ENCODE results near the gene RHBDF2.
"Not testable (repeated sequence)": the region's sequence is repeated elsewhere in the genome, so short reads cannot be mapped to it uniquely, and the experiment has no call there.

The RHBDF2 gene

DNA sequence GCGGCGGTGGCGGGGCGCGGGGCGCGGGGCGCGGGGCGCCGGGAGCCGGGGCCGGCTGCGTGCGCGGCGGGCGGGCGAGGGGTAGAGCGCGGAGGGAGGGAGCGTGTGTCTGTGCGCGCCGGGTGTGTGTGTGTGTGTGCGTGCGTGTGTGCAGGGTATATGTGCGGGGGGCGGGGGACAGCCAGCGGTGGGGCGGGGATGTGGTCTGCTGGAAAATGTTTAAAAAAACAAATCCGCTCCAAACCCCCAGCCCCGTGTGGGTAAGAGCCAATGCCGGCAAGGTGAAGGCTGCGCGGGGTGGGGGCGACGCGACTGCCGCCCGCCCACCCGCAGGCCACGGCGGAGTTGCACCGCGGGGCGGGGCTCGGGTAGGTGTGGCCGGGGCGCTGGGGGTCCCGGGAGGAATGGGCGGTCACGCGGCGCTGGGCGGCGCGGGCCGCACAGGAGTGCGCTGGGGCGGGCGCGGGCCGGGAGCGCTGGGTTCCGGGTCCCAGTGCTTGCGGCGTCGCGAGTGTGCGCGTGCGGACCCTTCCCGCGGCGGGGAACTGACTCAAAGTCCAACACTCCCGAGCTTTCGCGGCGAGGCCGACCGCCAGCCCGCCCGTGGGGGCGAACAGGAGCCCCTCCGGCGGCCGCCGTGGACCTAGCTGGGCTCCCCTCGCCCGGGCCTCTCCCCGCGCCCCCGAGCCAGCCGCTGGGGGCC lies 36.5 kb upstream of the RHBDF2 start, which contains the start of gene CYGB:
TSS of gene CYGB (minus strand) at position 132 of the 703 bp plus-strand sequence. CDS start 167 bp downstream, outside the sequence.
- no peak for DNase-seq

- no peak for DNase-seq
Measured at GRCh38 chr17:76537288-76537577, 36.0 kb upstream of the RHBDF2 start.

DNA sequence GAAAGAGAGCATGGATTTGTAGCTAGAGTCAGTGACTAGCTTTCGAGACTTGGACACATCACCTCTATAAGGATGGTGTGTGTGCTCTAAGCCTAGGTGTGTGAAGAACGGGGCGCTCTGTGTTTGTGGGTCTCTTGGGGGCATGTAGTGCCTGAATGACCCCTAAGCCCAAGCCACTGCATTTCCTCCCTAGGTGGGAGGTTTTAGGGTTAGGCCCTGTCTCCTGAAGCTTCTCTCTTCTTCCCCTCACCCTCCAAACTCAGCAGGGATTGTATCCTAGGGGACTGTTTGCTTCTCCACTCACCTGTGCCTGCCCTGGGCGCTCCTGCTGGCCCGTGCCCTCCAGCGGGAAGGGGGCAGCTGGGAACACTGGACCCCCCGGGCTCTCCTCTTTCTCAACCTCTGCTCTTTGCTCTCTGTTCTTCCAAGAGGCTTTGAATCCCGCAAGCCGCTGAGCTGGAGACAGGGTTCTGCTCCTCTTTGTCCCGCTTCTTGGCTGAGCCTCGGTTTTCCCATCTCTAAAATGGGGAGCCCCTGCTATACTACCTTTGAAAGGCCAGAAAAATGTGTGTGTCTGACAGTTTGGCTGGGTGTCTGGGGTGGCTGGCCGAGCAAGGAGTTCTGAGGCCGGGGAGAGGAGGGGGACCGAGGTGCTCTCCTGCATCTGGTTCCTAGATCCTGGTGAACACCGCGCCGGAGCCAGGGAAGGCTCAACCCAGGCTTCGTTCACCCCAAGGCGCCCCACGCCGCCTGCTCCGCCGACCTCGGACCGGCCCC lies 35.5 kb upstream of the RHBDF2 start:
- no peak for DNase-seq

GRCh38 chr17:76535788-76536510 lies 34.7 kb upstream of the RHBDF2 start:
- no peak for DNase-seq

DNA sequence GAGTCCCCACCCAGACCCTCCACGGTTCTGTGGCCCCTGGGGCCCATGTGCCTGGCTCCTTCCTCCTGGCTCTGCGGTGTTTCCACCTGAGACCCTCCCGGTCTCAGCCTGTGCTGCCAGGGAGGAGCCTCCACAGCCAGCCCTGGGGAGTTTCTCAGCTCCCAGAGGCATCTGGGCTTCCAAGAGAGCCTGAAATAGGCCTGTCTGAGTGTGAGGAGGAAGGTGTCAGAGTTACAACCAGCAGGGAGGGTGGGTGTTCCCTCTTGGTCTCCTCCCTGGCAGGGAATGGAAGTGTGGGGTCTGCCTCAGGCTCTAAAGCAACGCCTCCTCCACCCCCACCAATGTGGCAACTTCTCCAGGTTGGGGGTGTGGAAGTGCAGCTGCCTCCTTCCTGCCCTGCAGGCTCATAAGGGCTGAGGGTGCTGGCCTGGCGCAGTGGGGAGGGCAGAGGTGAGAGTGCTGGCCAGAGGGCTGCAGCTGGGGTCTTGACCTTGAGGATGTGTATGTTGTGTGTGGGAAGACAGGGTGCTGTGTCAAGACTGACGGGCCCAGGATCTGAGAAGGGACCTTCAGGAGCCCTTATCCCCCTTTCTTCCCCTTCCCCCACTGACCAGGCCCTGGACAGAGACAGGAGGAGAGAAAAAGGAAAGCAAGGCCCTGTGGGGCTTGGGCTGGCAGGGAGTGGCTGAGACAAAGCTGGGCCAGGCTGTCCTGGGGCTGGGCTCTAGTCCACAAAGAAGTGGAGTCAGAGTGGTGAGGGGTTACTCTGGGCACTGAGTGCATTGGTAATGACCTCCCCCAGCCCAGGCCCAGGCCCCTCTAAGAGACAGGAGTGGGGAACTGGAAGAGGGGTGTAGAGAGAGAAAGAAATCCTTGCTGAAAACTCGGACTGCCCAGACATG lies 33.9 kb upstream of the RHBDF2 start:
- DNase-seq: no peak

- not testable (repeated sequence) for DNase-seq
Measured at GRCh38 chr17:76533640-76534359, 32.6 kb upstream of the RHBDF2 start.

- DNase-seq: no peak
Measured at GRCh38 chr17:76532072-76532651, 30.9 kb upstream of the RHBDF2 start.

DNA sequence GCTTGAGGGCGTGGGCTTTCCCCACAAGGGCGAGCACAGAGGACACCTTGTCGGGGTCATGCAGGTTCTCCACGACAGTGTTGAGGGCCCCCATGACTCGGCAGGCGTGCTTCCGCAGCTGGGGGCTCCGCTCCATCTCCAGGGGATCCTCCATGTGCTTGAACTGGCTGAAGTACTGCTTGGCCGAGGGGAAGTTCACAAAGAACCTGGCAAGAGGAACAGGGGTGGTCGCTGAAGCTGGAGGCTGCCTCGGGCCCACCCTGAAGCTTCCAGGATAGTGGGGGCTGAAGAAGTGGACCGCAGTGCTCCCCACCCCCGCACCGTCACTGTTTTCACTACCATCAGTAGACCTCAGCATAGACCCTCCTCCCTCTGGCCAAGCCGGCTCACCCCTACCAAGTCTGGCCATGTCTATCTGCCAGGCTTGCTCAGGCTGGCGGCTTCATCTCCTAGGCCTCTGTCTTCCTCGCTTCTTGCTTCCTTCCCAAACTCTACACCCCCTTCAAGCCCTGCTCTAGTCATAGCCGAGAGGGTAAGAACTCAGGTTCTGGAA lies 30.3 kb upstream of the RHBDF2 start:
- DNase-seq: no peak

- no peak for DNase-seq
Measured at GRCh38 chr17:76530811-76531485, 29.7 kb upstream of the RHBDF2 start.

- DNase-seq: no peak
Measured at GRCh38 chr17:76530095-76530723, 29.0 kb upstream of the RHBDF2 start.

DNA sequence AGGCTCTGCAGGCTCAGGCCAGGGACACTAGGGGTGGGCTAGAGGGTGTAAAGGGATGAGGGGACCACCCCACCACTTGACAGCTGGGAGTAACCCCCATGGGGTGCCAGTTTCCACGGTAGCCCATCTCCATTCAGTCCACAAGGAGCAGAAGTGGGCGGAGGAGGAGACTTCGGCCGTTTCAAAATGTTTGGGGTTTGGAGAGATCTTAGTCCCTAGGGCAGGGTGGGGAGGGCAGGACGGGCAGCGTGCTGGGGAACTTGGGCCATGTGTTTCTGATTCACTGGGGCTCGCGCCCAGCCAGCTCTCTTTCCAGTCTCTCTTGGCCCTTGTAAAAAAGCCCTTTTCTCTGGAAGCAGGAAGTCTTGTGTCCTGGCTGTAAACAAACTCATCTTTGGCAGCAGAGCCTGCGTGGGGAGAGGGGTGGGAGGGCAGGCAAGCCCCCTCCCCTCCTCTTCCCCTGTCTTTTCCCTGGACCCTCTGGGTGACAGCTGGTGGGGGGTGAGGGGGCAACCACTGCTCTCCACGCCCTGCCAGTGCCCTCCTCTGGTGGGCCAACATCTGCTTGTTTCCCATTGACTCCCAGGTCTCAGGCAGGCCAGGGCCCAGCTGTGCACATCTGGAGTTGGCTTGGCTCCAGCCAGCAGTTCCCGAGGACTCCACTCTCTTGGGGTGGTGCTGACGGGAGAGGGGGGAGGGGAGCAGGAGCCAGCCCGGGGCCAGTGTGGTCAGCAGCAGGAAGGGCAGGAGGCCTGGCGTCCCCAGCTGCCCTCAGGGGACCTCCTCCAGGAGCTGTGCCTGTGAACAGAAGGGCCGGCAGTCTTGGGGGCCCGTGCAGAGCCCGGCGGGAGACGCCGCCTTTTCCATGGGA lies 28.2 kb upstream of the RHBDF2 start:
- no peak for DNase-seq

- no peak for DNase-seq
Measured at GRCh38 chr17:76528528-76529223, 27.5 kb upstream of the RHBDF2 start.

DNA sequence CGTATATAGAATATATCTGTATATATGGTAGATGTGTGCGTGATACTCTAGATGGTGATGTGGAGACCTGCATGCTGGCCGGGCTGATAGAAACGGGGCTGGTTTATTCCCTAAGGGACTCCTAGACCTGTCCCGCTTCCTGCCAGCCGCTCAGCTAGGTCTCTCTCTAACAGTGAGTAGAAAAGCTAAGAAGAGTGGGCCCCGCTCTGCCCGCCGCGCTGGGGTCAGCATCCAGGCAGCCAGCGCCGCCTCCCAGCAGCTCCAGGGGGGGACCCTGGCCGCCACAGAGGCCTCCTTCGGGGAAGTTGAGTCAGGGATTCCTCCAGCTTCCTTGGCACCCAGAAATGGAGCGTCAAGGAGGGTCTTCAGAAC lies 26.9 kb upstream of the RHBDF2 start:
- DNase-seq: no peak

- no peak for DNase-seq
Measured at GRCh38 chr17:76527430-76528111, 26.3 kb upstream of the RHBDF2 start.

DNA sequence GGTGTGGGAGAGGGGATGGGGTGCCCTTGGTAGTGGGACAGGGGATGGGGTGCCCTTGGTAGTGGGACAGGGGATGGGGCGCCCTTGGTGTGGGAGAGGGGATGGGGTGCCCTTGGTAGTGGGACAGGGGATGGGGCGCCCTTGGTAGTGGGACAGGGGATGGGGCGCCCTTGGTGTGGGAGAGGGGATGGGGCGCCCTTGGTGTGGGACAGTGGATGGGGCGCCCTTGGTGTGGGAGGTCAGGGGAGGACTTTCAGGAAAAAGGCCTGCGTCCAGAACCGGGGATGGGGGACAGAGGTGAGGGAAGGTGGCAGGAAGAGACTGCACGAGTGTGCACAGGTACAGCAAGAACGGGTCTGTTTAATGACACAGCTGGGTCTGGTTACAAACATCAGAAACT lies 25.8 kb upstream of the RHBDF2 start:
- not testable (repeated sequence) for DNase-seq

DNA sequence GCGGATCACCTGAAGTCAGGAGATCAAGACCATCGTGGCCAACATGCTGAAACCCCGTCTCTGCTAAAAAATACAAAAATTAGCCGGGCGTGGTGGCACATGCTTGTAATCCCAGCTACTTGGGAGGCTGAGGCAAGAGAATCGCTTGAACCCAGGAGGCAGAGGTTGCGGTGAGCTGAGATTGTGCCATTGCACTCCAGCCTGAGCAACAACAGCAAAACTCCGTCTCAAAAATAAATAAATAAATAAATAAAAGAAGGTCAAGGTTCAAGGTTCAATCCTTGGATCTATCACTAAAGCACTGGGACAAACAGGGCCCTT lies 24.2 kb upstream of the RHBDF2 start:
- DNase-seq: not testable (repeated sequence)

DNA sequence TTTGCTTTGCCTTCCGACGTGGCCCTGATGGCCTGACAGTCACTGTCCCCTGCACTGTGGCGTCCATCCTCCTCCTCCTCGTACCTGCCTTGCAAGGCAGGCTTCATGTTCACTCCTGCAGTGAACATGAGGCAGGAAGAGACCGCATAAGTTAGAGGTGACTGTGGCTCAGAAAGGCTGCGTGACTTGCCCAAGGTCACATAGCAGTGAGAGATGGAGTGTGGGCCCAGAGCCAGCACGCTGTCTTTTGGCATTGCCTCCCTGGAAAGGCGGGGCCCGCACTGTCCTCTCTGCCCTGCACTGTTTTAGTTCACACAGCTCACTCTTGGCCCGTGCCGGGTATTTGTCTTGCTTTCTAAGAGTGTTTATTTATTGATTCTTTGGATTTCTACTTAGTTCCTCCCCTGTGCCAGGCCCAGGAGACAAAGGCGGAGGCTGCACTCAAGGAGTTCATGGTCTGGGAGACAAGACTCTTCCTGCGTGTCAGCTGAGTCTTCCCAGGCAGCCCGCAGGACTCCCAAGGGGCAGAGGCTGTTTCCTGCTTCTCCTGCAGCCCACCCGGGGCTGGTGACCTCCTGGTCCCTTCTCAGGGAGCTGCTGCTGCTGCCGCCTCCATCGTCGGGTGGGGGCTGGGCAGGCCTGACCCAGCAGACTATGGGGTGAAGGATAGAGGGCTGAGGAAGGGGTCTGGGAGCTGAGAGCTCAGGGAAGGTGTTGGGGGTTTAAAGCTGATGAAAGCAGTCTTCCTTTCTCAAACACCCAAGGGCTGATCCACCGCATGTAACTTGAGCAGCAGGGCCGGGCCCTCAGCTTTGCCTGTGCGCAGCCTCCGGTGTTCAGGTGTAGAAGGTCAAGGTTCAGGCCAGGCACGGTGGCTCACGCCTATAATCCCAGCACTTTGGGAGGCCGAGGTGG lies 23.6 kb upstream of the RHBDF2 start:
- DNase-seq: no peak
